OCI-LY3 (cell line): ENCODE results near the gene HIGD1C.

Experiments used
- CTCF ChIP-seq: fragments of 200-600, 300-600 bp; sonication (generic); IDR thresholded peaks from 2 replicates; pipeline ENCODE4 v1.5.1; 2014; ENCODE audit warnings: antibody characterized with exemption, low read length, low read depth
- EZH2phosphoT487 ChIP-seq: fragments of 200-600 bp; shearing (Covaris generic); IDR thresholded peaks from 2 replicates; pipeline ENCODE4 v1.6.1; 2018; ENCODE audit warnings: antibody characterized with exemption, mixed run types, low read depth

- no peak for TF ChIP-seq CTCF
- TF ChIP-seq EZH2phosphoT487, result no peak
These were observed 46.7 kb downstream of the HIGD1C start for GRCh38 chr12:50999093-50999492.
